Hepatic stellate cell (primary cell): ENCODE measurements around the gene TBCK.
A peak's percentile ranks its signal among the peaks of the same experiment; 100 is the strongest.
"Not testable (repeated sequence)": the region's sequence is repeated elsewhere in the genome, so short reads cannot be mapped to it uniquely, and the experiment has no call there.

Experiments used
- DNase-seq: peaks from one replicate; pipeline ENCODE4 v3.0.0; 2011; ENCODE audit warnings: low spot score

Gene TBCK

DNA sequence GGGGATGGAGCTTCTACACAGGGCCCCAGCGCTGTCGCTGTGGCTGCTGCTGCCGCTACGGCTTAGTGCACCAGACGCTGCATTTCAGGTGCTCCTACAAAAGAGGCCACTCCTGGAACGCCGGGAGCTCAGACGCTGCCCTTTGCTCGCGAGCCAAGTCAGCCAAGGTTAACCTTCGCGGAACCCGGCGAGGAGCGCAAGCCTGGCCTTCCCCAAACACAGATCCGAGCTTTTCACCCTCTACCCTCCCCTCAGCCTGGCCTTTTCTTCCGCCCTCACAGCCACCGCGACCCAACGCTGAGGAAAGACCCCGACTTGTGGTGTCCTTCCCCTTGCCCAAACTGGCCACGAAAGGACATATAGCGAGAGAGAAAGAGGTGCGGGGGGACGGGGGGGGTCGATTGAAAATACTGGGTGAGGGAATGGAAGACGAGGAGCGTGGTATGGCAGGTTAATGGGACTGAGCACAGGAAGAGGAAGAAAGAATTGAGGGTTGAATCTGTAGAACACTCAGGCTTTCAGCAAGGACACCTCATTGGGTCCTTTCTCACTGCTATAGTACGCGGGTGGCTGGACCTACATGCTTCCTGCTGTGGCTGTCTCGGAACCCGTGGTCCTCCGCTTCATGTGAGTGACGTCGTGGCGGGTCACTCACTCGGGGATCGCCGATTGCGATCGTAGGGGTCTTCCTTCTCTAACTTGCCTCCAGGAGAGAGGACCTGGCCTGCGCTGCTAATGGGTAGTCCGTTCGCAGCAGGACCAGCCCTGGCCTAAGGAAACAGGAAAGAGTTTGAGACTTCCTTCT is at the start of gene TBCK, which contains the start of gene AIMP1:
TSS of gene TBCK (minus strand) at position 242 of the 805 bp plus-strand sequence. CDS start 7,249 bp downstream, outside the sequence.
TSS of gene AIMP1 (plus strand) at position 583 of the 805 bp plus-strand sequence. CDS start 8,460 bp downstream, outside the sequence.
- DNase-seq, result peak; percentile 78

DNA sequence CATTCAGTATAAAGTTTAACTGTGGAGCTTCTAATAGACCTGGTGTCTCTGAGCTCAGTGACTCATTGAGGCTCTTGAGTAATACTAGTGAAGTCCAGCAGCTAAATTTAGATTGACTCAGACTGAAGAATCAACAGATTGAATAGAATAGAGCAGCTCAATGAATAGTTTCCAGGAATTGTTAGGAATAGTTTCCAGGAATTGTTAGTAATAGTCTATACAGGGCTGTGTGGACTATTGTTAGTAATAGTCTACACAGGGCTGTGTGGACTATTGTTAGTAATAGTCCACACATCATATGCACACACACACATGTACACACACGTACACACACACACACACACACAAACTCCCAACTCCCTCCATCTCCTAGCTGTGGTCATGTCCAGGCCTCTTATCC is 49.6 kb upstream of the TBCK start:
- peak; percentile 43 for DNase-seq

DNA sequence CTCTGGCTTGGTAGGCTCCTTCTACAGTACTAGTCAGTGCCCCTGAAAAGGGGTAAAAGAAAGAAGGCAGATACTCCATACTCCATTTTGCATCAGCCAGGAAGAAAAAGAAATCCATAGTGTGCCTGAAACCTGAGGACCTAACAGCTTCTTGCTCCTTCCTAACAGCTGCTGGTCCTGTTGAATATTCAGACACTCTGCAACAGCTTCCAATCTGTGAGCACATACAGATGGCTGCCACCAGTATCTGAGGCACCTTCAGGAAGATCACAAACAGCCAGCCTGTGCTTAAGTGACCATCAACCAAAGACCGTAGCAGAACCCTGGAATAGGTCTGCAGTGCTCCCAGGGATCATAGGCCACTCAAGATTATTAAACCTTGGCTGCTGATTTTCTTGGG is 48.3 kb upstream of the TBCK start:
- no peak for DNase-seq

DNA sequence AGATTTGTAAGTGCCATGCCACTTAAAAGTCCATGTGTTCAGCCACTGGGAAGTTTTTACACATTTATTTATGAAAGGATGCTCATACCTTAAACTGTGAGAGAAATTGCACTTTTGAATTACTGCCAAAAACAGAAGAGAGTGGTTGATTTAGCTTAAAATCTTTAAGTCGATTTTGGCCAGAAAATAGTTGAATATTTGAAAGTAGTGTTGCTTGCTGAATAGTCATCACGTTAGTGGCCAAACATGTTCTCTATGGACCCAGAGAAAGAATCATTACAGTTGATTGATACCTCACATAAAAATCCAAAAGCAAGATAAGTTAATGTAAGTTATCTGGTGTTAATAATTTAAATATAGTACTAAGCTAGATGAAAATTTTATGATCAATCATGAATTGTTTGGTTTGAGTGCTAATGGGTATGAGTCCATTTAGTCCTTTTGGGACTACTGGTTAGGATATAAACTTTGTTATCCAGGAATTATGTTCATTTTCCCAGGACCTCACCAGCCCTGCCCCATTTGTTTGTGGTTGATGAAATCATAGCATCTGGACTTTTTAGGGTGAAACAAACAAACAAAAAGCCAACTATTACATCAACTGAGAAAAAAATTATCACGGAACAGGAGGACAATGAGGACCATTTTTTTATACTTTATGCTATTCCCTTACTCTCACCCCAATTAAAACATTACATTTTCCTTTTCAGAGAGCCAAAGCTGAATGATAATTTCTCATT is 46.2 kb upstream of the TBCK start:
- no peak for DNase-seq

DNA sequence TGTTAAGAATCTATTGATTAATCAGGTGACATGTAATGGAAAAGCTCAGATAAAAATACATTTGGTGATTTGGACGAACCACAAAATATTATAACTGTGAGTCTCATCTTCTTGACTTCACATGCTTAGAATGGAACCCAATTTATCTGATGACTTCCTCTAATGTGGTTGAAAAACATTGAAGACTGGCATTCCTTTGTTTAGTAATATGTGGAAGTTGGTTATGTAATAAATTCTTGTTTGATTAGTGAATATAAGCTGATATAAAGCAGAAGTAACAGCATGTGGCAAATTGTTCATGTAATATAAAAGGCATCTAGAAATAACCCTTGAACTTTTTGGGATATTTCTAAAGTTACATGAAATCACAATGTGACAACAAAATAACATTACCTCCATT is 42.9 kb upstream of the TBCK start:
- DNase-seq, result no peak

DNA sequence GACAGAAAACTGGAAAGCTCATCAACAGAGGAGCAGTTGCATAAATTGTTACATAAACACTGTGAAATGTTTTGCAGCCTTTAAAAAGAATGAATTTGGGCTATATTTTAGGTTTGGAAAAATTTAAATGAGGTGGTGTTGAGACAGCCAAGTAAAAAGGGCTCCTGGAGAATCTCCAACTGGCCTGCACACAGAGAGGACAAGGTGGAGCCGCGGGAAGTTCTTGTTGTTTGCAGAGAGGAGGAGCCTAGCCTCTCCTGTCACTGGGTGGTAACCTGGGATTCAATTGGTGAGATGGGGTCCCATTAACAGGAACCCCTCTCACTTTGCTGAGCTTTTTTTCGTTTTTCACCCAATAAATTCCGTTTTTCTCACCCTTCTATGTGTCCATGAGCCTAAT is 39.2 kb upstream of the TBCK start:
- no peak for DNase-seq

DNA sequence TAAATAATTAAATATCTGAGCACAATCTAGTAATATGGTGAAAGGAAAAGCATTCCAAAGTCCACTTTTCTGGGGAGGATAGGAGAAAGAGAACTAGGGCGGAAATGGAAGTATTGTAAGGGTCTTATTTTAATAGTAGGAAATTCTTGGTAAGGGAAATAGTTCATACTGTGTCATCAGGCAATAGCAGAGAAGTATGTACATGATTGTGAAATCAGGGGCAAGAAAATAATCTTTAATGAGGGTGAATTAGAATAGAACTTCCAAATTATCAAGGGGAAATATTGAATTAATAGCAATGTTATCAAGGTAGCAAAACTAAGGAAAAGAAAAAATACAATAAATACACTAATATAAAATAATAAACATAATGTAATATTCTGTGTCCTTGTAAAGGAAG is 37.8 kb upstream of the TBCK start:
- DNase-seq, result no peak

DNA sequence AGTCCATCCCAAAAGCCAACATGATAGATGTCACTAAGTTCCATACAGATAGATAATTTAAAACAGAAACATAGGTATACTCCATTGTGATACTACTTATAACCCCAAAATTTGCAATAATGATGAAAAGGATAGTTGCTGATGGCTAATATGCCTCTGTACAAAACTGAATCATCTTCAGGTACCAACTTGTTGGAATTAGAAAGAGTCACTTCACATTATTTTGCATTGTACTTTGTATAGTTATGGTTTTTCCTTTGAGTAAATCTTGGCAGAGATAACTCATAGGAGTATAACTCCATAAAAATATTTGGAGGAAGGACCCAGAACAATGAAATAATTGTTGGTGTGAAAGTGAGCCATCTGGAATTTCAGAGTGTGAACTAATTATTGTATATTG is 35.0 kb upstream of the TBCK start:
- DNase-seq, result no peak

DNA sequence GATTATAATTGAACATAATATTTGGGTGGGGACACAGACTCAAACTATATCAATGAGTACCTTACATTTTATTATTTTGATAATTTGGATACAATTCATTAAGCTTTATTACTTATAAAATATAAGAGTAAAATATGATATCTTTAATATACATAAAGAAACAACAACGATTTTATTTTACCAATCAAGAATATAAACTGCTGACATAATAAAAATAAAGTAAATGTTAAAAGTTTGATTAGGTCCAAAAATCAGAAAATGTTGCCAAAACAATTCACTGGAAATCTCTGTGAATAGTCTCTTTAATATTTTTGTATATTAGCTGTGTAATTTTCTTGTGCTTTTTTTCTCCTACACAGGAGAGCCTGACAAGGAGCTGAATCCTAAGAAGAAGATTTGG is 31.2 kb upstream of the TBCK start:
- no peak for DNase-seq

DNA sequence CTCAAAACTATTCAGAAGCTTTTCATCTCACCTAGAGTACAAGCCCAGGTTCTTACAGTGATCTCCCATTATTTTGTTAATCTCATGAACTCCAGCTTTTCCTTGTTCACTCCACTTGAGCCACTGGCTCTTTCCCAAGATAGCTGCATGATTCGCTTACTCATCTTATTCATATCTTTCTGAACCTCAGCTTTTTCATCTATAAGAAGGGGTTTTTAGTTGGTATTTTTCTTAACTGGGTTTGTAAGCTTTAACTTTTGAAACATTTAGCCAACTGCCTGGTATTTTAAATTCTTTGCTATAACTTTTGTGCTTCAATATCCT is 28.6 kb upstream of the TBCK start:
- no peak for DNase-seq

DNA sequence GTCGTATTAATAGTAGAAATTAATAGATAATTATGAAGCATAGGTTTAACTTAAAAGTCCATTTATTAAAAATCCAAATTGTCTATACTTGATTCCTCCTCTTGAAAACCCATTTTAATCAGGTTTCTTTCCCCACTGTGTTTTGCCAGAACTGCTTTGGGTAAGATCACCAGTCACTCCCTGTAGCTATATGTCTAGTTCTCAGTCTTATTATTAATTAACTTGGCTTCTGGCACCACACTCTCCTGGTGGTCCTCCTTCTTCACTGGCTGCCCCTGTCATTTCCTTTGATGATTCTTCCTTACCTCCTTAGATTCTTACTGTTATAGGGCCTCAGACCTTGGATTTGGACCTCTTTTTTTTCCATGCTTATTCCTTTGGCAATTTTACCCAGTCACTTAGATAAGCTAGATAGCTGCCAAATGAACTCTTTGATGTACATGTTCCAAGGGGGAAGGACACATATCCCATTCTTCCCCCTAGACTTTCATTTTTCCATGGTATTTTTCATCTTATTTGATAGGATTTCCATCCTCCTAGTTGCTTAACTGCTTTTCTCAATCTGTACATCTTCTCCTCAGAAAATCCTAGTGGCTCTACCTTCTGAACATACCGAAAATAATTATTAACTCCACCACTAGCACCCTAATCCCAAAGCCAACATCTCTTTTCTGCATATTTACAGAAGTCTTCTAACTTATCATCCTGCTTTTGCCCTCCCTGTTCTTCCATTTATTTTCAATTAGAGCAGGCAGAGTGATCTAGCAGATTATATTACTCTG is 28.0 kb upstream of the TBCK start:
- DNase-seq, result no peak

DNA sequence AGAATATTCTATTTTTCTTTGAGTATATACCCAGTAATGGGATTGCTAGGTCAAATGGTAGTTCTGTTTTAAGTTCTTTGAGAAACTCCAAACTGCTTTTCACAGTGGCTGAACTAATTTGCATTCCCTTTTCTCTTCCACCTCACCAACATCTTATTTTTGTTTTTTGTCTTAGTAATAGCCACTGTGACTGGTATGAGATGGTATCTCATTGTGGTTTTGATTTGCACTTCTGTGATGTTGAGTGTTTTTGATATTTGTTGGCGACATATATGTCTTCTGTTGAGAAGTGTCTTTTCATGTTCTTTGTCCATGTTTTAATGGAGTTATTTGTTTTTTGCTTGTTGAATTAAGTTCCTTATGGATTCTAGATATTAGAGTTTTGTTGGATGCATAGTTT is 24.8 kb upstream of the TBCK start:
- DNase-seq, result no peak

DNA sequence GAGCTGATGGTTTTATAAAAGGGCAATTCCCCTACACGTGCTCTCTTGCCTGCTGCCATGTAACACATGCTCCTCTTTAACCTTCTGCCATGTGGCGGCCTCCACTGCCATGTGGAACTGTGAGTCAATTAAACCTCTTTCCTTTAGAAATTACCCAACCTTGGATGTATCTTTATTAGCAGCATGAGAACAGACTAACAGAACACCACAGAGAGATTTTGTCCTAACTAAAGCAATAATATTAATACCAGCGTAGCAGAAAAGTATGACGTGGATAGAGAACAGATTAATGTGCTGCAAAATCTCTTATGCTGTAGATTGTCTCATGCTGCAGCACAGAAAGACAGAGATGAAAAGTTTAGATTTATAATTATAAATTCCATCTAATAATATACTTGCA is 23.4 kb upstream of the TBCK start:
- no peak for DNase-seq

DNA sequence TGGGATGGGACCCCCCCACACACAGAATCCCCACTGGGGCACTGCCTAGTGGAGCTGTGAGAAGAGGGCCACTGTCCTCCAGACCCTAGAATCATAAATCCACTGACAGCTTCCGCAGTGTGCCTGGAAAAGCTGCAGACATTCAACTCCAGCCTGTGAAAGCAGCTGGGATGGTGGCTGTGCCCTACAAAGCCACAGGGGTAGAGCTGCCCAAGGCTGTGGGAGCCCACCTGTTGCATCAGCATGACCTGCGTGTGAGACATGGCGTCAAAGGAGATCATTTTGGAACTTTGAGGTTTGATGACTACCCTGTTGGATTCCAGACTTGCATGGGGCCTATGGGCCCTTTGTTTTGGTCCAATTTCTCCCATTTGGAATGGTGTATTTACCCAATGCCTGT is 22.7 kb upstream of the TBCK start:
- DNase-seq, result no peak

DNA sequence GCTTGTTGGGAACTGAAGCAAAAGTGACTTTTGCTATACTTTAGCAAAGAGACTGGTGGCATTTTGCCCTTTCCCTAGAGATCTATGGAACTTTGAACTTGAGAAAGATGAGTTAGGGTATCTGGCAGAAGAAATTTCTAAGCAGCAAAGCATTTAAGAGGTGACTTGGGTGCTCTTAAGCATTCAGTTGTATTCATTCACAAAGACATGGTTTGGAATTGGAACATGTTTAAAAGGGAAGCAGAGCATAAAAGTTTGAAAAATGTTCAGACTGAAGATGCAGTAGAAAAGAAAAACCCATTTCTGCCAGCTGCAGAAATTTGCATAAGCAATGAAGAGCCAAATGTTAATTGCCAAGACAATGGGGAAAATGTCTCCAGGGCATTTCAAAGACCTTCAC is 21.9 kb upstream of the TBCK start:
- DNase-seq, result no peak

DNA sequence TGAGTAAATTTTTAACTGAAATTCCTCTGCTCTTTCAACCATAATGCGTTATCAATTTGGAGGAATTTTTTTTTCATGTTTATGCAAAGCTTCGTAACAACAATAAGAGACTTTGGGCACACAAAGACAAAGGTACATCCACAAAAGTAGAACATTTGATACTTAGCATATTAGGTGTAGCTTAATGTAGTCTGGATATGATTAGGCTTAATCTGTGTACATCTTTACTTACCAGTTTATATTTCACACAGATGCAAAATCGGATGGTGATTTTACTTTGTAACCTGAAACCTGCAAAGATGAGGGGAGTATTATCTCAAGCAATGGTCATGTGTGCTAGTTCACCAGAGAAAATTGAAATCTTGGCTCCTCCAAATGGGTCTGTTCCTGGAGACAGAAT is 20.6 kb upstream of the TBCK start:
- DNase-seq, result no peak

DNA sequence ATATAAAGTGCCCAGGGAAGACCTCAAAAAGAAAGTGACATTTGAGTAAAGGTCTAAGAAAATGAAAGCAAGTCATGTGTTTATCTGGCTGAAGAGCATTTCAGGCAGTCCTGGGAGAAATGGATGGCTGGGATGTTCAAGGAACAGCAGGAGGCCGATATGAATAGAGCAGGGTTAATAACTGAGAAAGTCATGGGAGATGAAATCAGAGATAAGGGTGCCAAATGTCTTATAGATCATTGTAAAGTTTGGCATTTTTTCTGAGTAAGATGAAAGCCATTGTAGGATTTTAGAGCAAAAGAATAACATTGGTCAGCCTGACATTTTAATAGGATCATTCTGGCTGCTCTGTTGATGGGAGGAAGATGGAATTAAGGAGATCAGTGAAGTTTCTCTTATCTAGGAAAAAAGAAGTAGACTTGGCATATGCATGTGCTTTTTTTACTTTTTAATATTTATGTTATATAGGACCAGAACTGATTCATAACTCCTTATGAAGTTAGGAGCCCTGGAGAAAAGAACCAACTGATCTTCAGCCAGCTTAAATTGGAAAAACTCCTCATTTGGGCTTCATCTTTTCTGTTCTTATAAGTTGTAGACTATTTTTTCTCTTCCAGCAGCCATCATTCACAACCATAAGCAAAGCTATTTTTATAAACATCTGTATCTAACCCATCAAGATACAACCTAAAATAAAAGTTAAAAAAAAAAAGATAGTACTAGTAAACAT is 18.9 kb upstream of the TBCK start:
- DNase-seq, result no peak

DNA sequence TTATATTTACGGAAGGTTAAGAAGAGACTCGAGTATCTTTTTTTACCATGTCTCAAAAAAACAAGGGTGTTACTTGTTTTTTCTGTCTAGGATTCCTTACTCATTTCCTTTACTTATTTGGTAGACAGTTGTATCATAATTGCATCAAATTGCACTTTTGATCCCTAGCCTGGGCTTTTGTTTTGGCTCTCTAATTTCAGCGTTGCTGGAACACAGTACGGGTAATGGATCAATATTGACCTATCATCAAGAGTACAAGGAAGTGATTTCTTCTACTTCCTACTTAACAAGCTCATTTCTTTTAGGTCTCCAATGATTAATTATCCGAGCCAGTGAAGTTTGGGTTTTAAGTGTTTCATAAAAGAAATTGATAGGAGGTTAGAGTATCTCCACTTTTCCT is 17.2 kb upstream of the TBCK start:
- DNase-seq, result no peak

DNA sequence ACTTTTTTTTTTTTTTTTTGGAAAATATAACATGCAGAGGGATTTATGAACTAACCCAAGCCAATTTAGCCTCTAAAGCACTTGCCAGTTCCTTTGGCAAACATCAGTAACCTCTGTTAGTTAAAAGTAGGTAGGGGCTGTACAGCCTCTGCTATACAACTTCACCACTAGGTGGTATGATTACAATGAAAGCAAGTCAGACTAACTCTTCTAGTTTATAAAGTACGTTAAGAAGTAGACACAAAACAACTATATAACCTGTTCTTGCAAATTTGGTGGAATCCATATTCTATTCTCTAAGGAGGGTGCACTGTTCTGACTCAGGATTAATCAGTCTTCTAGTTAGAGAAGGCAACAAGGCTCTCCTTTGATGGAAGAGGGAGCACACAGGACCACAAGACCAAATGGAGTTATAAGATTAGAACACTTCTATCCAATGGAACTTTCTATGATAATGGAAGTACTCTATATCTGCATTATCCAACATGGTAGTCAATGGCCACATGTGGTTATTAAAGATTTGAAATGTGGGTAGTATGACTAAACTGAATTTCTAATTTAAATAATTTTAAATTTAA is 13.1 kb upstream of the TBCK start:
- DNase-seq, result no peak

DNA sequence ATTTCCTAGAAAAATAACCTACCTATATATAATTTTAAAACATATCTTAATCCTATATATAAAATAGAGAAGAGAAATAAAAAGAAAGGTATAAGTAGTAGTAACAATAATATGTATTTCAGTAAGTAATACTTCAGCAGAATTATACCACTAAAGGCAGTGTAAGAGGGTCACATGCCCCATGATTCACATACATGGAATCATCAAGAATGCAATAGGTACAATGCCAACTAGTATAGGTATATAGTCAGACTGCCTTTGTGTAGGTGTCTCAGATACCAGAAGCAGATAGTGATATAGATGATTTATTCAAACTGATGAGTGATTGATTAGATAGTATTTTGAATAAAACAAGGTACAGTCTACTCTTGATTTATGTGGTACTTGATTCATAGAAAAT is 9.8 kb upstream of the TBCK start:
- no peak for DNase-seq

DNA sequence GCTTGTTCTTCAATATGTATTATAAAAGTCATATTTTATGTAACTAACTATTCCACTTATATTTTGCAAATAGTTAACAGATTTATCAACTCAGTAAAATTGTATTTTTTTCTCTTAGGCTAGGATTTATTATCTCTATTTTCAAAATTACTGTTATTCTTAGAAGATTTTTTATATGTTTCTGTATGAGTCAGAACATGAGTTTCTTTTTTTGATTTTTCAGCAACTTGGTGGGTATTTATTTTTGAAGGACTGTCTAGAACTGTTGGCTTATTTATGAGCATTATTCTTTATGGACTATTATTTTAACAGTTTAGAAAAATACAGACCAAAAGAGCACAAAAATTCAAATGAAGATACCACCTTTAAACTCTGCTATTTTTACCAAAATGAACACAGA is 7.1 kb upstream of the TBCK start:
- no peak for DNase-seq

DNA sequence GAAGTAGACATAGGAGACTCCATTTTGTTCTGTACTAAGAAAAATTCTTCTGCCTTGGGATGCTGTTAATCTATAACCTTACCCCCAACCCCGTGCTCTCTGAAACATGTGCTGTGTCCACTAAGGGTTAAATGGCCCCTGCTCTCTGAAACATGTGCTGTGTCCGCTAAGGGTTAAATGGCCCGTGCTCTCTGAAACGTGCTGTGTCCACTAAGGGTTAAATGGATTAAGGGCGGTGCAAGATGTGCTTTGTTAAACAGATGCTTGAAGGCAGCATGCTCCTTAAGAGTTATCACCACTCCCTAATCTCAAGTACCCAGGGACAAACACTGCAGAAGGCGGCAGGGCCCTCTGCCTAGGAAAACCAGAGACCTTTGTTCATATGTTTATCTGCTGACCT is 5.8 kb upstream of the TBCK start:
- not testable (repeated sequence) for DNase-seq
